Transverse colon (tissue), 4 donors: ENCODE measurements around the gene KCNN1.

Experiments used
- EP300 ChIP-seq: sonication (generic); formaldehyde crosslinking; IDR thresholded peaks from one replicate; pipeline ENCODE4 v1.6.1; 2017; ENCODE audit warnings: antibody characterized with exemption, low read depth
- POLR2A ChIP-seq: fragments of 450-650 bp; IDR thresholded peaks from one replicate; pipeline ENCODE4 v1.6.1; 2016; ENCODE audit warnings: antibody characterized with exemption, mild to moderate bottlenecking, moderate library complexity
- POLR2AphosphoS5 ChIP-seq, 3 donors: sonication (generic); formaldehyde crosslinking; IDR thresholded peaks; one replicate each; pipeline ENCODE4 v1.6.1; 2016; ENCODE audit warnings: antibody characterized with exemption in 3 of 3
- TF ChIP-seq, protein P1 (sequence below), 5 experiments: fragments of 200-600 bp in 3 of 5; fragments of 450-650 bp in 2 of 5; sonication (generic) in 3 of 5; IDR thresholded peaks; 1 replicate in 2 of 5; 2 replicates in 3 of 5; pipeline ENCODE4 v1.5.1; 2016 to 2017; ENCODE audit warnings: antibody characterized with exemption in 5 of 5, inconsistent platforms in 3 of 5, mild to moderate bottlenecking in 2 of 5, moderate library complexity in 1 of 5

DNA sequence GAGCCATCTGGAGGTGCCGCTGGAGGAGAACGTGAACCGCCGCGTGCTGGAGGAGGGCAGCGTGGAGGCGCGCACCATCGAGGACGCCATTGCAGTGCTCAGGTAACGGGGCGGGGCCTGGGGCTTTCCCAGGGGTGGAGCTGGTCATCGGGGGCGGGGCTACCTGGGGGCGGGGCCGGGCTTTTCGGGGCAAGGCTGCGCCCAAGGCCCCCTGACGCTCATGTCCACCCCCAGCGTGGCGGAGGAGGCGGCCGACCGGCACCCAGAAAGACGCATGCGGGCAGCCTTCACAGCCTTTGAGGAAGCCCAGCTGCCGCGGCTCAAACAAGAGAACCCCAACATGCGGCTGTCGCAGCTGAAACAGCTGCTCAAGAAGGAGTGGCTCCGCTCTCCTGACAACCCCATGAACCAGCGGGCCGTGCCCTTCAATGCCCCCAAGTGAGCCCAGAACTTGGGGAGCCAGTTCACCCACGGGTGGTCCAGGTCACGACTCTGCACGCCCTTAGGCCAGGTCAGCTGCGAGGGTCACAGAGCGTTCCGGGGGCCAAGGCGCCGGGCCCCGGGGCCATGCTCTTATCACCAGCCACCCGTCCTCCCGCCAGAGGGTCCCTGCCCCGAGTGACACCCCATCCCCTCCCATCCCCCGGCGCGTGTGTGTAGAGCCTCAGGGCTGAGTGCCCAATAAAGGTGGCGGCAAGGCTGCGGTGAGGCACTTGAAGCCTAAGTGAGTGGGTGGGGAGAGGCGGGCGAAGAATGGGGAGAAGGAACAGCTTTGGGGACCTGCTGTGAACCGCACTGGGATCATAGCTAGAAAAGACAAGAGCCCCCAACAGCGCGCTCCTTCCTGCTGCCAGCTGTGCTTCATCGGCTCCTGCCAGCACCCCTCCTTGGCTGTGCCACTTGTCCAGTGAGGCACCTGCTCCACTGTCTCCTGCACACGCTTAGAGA lies 23.4 kb upstream of the KCNN1 start:
- TF ChIP-seq, protein P1, sequence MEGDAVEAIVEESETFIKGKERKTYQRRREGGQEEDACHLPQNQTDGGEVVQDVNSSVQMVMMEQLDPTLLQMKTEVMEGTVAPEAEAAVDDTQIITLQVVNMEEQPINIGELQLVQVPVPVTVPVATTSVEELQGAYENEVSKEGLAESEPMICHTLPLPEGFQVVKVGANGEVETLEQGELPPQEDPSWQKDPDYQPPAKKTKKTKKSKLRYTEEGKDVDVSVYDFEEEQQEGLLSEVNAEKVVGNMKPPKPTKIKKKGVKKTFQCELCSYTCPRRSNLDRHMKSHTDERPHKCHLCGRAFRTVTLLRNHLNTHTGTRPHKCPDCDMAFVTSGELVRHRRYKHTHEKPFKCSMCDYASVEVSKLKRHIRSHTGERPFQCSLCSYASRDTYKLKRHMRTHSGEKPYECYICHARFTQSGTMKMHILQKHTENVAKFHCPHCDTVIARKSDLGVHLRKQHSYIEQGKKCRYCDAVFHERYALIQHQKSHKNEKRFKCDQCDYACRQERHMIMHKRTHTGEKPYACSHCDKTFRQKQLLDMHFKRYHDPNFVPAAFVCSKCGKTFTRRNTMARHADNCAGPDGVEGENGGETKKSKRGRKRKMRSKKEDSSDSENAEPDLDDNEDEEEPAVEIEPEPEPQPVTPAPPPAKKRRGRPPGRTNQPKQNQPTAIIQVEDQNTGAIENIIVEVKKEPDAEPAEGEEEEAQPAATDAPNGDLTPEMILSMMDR (IDR thresholded peaks at IDR 0.05) = no peak
- TF ChIP-seq POLR2A (no peak), POLR2AphosphoS5 (IDR thresholded peaks at IDR 0.05) (no peak), EP300 (no peak)
